ENCODE results near the gene GNA12.

DNA sequence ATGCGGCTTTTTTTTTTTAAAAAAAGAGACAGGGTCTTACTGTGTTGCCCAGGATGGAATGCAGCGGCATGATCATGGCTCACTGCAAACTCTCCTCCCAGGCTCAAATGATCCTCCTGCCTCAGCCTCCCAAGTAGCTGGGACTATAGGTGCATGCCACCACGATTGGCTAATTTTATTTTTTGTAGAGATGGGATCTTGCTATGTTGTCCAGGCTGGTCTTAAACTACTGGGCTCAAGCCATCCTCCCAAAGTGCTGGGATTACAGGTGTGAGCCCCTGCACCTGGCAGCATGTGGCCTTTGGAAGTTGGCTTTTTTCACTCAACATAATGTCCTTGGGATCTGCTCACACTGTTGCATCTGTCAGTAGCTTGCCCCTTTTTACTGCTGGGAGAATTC lies 91.0 kb downstream of the GNA12 start:
- TF ChIP-seq, protein P1, sequence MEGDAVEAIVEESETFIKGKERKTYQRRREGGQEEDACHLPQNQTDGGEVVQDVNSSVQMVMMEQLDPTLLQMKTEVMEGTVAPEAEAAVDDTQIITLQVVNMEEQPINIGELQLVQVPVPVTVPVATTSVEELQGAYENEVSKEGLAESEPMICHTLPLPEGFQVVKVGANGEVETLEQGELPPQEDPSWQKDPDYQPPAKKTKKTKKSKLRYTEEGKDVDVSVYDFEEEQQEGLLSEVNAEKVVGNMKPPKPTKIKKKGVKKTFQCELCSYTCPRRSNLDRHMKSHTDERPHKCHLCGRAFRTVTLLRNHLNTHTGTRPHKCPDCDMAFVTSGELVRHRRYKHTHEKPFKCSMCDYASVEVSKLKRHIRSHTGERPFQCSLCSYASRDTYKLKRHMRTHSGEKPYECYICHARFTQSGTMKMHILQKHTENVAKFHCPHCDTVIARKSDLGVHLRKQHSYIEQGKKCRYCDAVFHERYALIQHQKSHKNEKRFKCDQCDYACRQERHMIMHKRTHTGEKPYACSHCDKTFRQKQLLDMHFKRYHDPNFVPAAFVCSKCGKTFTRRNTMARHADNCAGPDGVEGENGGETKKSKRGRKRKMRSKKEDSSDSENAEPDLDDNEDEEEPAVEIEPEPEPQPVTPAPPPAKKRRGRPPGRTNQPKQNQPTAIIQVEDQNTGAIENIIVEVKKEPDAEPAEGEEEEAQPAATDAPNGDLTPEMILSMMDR (IDR thresholded peaks at IDR 0.05; ENCODE audit: insufficient read depth, low read length) = no peak
- TF ChIP-seq GABPA (IDR thresholded peaks at IDR 0.05; ENCODE audit: low read depth) (no peak), POLR2AphosphoS5 (IDR thresholded peaks at IDR 0.05; ENCODE audit: low read depth) (no peak)

Data from HL-60 (cell line).